Stimulated activated CD4-positive, alpha-beta T cell treated with anti-CD3 and anti-CD28 coated beads, TNF-alpha, amount 100 ng/mL, for 1 hour (primary cell): ENCODE measurements around the gene ZNF536.
"Not testable (repeated sequence)": the region's sequence is repeated elsewhere in the genome, so short reads cannot be mapped to it uniquely, and the experiment has no call there.

ENCODE experiments used
- DNase-seq, 3 donors: peaks; one replicate each; pipeline ENCODE4 v3.0.0-alpha.2; 2020; ENCODE audit warnings: low read depth in 3 of 3, low spot score in 1 of 3

Gene ZNF536

DNA sequence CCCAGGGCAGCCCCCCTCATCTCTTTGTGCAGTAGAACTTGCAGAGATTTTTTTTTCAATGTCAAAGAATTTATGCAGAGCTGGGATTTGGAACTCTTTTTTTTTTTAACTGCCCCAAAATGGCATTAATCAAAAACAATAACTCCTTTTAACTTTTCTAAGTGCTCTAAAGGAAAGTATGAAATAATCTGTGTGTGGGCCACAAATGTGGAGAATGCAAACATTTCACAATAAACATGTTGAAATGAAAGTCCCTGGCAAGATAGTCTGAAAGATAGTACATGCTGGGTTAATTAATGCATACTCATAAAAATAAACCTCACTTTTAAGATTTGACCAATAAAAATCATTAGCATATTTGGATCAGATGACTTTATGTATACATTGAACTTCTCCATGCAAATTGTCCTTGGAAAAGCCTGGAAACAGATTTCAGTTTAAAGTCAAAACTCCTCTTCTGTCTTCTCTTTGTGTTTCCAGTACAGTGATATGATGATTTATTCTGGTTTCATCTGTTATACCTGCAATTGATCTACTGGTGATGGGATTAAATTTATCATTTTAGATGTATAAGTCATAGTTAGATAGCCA is 30.5 kb upstream of the ZNF536 start:
- no peak for DNase-seq

DNA sequence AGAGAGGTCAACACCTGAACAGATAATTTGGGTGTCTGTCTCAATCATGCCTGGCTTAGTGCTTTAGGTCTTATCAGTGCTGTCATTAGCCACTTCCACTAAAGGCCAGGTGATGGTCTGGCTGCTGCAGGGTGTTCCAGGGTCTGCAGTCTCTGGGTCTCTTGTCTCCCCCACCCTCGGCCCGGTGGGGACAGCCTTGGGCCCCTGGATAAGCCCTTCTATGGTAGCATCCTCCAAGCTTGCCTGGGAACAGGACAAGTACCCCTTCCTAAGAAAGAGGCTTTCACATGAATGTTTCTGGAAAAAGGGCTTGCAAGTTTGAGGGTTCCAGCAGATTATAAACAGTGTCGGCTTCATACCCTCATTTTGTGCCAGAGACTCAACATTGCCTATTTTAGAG is 29.3 kb upstream of the ZNF536 start:
- DNase-seq = no peak

DNA sequence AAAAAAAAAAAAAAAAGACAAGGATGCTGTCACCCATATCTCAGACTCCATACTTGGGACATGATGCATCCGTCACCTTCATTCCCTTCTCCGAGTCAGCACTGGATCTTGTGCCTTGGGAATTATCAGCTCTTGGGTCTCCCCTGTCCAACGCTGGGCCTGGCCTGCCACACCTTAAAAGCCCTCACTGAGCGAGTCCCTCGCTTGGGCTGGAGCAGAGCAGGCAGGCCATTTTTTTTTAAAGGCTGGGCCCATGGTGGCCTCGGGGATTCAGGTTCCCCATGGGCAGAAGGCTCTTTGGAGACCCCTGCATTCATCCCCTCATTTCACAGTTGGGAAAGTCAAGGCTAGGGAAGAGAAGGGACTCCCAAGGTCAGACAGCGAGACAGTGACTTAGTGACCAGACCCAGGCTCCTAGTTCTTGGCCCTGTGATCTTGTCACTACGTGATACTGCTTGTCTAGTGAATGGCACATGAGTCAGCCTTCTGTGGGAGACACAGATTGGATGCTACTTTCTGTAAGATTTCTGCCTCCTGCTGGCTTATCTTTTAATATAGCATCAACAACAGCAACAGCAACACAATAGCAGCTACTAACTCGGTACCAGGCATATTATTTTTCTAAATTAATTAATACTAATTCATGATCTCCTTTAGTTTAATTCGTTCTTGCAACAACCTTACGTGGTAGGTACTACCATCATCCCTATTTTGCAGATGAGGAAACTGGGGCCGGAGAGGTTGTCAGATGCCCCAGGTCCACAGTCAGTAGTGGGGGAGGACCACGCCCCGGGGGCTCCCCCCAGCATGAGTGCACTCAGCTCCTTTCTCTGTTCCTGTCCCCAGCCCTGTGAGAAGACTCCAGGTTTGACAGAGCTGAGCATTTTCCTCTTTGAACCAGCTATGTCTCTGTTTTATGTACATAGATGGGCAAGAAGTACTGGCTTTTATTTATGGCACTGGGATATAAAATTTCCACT is 27.4 kb upstream of the ZNF536 start:
- DNase-seq = no peak

GRCh38 chr19:30345686-30346085 is 26.5 kb upstream of the ZNF536 start:
- no peak for DNase-seq

DNA sequence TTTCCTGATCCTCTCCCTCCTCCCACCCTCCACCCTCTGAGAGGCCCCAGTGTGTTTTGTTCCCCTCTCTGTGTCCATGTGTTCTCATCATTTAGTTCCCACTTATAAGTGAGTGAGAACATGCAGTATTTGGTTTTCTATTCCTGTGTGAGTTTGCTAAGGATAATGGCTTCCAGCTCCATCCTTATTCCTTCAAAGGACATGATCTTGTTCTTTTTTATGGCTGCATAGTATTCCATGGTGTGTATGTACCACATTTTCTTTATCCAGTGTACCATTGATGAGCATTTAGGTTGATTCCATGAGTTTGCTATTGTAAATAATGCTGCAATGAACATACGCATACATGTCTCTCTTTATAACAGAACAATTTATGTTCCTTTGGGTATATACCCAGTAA is 25.7 kb upstream of the ZNF536 start:
- DNase-seq = not testable (repeated sequence)

DNA sequence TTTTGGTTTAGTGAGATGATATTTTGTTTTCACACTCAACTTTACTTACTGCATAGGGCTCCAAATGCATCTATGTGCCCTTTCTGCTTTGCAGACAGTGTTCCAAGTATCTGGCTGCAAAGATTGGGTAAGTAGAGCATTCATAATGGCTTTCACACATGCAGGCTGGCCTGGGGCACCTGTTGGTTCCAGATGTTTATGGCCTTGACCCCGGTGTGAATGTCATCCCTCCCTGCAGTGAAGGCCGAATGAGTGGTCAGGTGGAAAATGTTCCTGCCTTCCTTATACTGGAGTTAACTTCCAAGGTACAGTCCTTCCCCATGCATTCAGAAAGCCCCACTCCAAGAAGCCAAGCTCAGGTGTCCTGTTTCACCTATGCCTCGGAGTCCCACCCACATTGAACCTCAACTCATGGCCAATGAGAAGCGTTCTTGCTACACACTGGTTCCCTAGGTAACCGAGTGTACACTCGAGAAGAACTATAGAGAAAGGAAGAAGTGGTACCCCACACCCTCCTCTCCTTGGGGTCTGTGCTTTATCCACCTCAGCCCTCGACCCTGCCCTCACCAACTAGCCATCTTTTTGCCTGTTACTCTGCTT is 23.0 kb upstream of the ZNF536 start:
- no peak for DNase-seq

DNA sequence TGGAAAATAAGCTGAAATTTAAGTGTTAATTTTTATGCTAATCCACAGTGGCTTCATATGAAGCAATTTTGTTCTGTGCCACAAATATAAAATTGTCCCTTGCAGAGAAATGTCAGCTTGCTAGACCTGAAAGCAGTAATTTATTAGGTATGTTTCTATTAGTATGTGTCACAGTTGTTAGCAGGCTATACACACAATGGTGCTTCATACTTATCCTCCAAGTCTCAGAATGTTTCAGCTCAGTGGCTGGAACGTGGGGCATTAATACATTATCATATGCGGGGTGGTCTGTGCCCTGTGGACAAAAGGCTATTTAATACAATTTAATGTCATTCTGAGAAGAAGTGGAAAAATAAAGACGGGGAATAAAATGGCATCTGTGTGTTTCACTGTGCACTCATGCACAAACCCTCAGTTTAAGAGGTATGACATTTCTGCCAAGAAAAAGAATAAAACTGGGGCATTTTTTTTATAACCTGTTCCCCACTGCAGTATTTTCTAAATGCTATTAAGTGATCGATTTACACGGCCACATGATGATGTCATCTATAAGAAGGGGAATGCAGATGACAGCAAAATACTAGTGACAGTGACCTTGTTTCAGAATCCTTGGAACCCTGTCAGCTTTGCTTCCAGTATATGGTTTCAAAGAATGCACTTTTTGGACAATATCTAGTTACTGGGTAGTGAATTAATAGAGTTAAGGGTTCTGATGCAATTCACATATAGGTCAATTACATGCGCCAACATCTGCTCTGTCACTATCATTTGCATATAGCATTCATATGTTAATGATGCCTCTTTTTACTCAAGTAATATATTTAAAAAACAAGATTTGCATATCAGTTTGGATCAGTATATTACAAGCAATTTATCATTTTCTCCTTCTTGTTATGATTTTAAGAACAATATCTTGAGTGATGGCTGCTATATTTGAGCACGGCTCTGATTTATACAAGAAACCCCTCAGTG is 21.2 kb upstream of the ZNF536 start:
- no peak for DNase-seq

DNA sequence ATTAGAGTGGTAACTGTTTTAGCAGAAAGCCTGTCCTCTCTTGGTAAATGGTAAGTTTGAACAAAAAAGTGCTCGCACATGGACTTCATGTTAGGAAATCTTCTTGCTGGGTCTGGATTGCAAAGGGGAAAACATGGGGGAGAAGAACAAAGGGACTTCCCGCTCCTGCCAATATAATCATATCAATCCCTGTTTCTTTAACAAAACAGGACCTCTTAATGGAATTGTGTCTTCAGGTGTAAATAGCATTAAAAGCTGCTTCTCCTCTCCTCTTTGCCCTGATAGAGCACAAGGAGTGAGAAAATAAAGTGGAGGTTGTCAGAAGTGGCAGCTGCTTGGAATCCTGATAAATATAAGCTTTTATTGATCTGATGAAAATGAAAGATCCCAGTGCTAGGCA is 20.4 kb upstream of the ZNF536 start:
- no peak for DNase-seq

DNA sequence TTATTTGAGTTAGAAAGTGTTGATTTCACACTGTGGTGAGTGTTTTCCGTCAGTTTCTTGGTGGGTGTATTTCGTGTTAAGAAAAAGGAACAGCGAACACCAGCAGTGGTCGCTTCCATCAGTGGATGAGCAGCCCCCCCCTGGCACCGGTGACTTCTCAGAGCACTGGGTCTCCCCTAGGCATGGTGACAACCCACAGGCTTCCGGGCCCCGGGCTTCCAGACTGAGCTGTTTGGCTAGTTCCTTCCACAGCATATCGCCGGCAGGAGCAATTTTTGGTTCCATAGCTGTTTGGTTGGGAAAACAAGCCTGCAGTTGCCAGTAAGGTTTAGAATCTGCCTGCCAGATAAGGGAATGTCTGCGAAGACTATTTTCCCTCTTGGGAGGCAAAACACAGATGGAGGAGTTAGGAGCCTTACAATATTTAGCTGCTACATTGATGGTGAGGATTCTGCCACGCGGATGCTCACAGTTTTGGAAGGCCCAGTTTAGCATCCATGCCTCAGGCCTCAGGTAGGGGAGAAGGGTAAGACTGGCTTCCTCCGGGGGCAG is 18.7 kb upstream of the ZNF536 start:
- no peak for DNase-seq

DNA sequence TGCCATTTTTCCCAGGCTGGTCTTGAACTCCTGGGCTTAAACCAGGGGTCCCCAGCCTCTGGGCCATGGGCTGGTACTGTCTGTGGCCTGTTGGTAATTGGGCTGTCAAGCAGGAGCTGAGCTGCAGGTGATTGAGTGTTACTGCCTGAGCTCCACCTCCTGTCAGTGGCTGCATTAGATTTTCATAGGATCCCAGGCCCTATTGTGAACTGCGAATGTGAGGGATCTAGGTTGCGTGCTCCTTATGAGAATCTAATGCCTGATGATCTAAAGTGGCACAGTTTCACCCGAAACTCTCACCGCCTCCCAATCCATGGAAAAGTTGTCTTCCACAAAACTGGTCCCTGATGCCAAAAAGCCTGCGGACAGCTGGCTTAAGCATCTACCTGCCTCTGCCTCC is 16.6 kb upstream of the ZNF536 start:
- no peak for DNase-seq

GRCh38 chr19:30356951-30357579 is 15.1 kb upstream of the ZNF536 start:
- DNase-seq = no peak

DNA sequence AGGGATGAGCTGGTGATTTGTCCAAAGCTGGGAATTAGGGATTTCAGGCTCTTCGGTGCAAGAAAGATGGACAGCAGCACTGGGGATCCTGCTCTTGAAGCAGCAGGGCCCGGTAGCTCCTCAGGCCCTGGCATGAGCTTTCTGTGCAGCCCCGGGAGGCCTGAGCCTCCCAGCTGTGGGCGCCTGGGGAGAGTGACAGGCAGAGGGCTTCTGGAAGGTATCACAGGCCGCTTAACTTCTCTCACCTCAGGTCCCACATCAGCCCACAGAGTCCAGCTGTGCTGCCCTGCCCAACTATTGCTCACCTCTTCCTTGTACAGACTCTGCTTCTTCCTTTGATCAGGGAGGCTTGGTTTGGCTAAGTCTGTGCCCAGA is 14.6 kb upstream of the ZNF536 start:
- no peak for DNase-seq

GRCh38 chr19:30358319-30358718 is 13.9 kb upstream of the ZNF536 start:
- no peak for DNase-seq

DNA sequence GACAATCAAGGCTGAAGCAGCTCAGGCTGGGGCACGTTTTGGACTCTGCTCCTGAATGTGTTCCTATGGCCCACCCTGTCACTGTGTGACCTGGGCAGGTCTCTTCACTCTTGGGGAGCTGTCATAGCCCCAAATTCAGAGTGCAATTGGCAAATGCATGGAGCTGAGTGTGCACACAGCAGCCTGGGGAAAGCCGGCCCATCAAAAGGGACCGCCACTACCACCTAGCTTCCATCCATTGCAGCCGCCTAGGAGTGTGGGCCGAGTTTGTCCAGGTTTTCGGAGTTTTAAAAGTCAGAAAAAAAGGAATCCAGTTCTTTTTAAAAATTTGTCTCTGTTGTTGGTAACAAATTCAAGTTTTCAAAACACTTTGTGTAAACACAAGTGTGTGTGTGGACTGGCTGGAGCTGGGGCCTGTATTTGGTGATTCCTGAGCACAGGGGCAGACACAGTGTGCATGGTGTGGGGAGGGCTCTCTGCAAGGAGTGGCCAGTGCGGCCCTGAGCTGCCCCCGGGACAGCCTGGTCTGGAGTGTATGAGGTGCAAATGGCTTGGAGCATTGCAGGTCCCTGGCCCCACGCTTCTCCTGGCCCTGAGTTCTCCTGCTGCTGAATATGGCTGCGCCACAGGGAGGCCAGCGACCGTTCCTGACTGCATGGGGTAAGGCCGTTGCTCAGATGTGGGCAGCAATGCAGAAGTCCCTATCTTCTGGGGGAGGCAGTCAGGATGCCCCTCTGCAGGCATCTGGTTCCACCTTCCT is 13.2 kb upstream of the ZNF536 start:
- no peak for DNase-seq

GRCh38 chr19:30359936-30360335 is 12.2 kb upstream of the ZNF536 start:
- no peak for DNase-seq

DNA sequence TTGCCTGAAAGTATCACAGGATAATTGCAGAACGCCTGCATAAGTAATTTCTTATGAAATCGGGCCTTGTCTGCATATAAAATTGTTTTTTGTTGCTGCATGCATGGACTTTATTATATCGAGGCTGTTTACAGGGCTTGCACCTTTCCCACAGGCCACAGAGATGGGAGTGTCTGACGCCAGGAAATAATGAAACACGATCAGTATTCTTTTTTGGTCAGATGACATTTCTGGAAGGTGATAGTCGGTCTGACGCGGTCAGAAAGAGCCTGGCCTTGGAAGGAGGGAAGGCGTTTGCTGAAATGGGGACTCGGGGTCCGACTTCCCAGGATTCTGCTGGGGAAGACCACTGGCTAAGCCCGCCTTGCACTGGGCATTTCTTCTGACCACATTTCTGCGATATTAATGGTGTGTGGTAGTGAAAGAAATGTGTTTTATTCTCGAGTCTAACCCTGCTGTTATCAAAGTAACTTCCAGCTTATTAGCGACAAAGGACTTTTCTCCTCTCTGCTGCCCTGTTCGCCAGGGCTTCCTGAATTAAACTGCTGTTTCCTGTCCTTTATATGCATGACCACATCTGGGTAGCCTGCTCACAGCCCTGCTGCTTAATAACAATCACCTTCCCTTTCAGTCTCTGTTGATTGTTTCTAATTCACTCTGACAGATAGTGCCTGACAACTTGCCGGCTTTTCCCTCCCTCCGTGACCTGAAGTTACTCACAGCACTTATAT is 11.6 kb upstream of the ZNF536 start:
- no peak for DNase-seq

- DNase-seq = no peak
These were observed 11.1 kb upstream of the ZNF536 start for GRCh38 chr19:30361107-30361447.

DNA sequence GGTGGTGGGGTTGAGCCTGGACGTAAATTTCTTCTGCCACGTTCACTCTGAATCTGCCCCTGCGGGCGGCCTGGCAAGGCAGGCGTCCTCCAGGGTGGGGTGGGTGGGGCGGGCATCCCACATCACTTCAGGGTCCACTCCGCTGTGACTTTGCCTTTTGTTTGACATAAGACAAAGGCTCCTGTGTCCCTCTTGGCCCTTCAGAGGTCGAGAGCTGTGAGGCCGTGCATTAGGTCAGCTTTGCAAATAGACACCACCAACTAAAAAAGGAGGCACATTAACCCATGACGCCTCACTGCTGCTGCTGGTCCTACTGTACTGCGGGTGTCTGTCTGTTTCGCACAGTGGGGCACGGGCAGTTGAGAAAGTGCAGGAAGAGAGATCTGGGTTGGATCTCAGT is 10.5 kb upstream of the ZNF536 start:
- DNase-seq = no peak

DNA sequence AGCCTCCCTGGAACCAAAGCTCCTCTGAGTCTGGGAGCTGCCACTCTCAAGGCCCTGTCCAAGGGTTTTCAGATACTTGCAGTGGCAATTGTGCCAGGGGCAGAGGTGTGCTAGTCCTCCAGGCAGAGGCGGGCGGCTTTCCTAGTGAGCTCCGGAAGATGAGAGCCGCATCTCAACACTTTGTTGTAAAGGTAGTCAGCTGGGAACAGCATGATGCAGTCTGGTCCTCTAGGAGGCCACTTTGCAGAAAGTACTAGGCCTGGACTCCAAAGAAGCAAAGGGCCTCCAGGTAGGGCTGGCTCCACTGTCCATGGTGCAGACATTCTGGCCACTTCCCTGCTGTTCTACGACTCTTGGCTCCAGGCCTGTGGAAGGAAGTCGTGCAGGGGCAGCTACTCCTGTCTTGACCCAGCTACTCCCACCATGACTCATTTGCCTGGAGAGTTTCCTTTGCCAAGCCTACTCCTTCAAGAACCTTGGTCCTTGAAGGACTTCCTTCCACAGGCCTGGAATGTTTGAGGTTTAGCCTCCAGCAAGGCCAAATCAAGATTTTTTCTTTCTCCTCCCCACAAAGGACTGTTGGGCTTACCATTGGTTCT is 9.9 kb upstream of the ZNF536 start:
- no peak for DNase-seq
